Panc1 (cell line): ENCODE data around the gene APOL6. TPM values are rescaled to one million over a fixed set of nuclear protein-coding genes. Genes with fewer than 3 reads are reported as not detected.

Experiments
- ATAC-seq: fragments of 200-7000 bp; cut with Tn5 transposase; 2 replicates; pipeline ENCODE4 v1.9.1; 2020; ENCODE audit warnings: mild to moderate bottlenecking, moderate library complexity
- BruUV-seq: library from RNA; stranded (reverse); fragments of 400-500 nt; replicated peaks from 2 replicates; lab custom pipeline; 2021; lab: Mats Ljungman, UMichigan
- CTCF ChIA-PET: fragments of 300-600 bp; sonication (Branson Sonifier 250); formaldehyde crosslinking; loops from one replicate; lab custom pipeline; 2022; ENCODE audit warnings: antibody characterized with exemption; lab: Charles Lee
- POLR2A ChIA-PET: fragments of 300-600 bp; sonication (Branson Sonifier 250); formaldehyde crosslinking; loops from one replicate; lab custom pipeline; 2022; ENCODE audit warnings: antibody characterized with exemption; lab: Charles Lee
- DNase-seq: peaks from one replicate; pipeline ENCODE4 v3.0.0-alpha.2; 2010; ENCODE audit warnings: low read depth, low spot score
- H3K27ac ChIP-seq: 2 replicates; pipeline ENCODE4 v1.5.1; 2011; ENCODE audit warnings: mild to moderate bottlenecking, low read length, inconsistent platforms
- H3K27me3 ChIP-seq: fragments of 200-500 bp; sonication (Bioruptor generic); 2 replicates; pipeline ENCODE4 v1.6.0; 2014; ENCODE audit warnings: low read length, inconsistent platforms; ENCODE audit not compliant: control insufficient read depth, insufficient read depth
- H3K36me3 ChIP-seq: fragments of 200-500 bp; sonication (Bioruptor generic); 2 replicates; pipeline ENCODE4 v1.5.1; 2014; ENCODE audit warnings: inconsistent platforms, mild to moderate bottlenecking, low read length, moderate library complexity; ENCODE audit not compliant: control insufficient read depth, insufficient read depth
- H3K4me1 ChIP-seq: 2 replicates; pipeline ENCODE4 v1.5.1; 2011; ENCODE audit warnings: inconsistent platforms, mild to moderate bottlenecking, low read length, moderate library complexity; ENCODE audit not compliant: control insufficient read depth, insufficient read depth
- H3K4me3 ChIP-seq, 2 experiments: 2 replicates each; pipeline ENCODE4 v1.5.1; 2011 to 2012; ENCODE audit warnings: low read depth in 2 of 2, low read length in 2 of 2, mild to moderate bottlenecking in 2 of 2, inconsistent platforms in 1 of 2, moderate library complexity in 1 of 2
- H3K9me3 ChIP-seq: fragments of 200-500 bp; sonication (Bioruptor generic); 2 replicates; pipeline ENCODE4 v1.5.1; 2014; ENCODE audit warnings: low read depth, mild to moderate bottlenecking, inconsistent platforms, low read length, moderate library complexity; ENCODE audit not compliant: control insufficient read depth, insufficient read depth
- POLR2AphosphoS5 ChIP-seq: IDR thresholded peaks from 2 replicates; pipeline ENCODE4 v1.6.1; 2012; ENCODE audit warnings: mild to moderate bottlenecking, low read depth, low read length, moderate library complexity
- SIN3A ChIP-seq: IDR thresholded peaks from 2 replicates; pipeline ENCODE4 v1.6.1; 2012; ENCODE audit warnings: low read depth, mild to moderate bottlenecking, low read length, moderate library complexity, borderline replicate concordance; ENCODE audit not compliant: insufficient read depth
- TCF7L2 ChIP-seq: IDR thresholded peaks from 2 replicates; pipeline ENCODE4 v1.6.1; 2011; ENCODE audit warnings: mild to moderate bottlenecking, low read depth, low read length, inconsistent platforms
- in situ Hi-C: cut with HindIII; loops from 2 replicates; pipeline ENCODE4 v1.10.0; 2016; ENCODE audit warnings: low sequenced_read_pairs, low pct_unique_long_range_greater_than_20kb
- intact Hi-C: fragments of 100-400 bp; cut with micrococcal nuclease; formaldehyde crosslinking; loops from one replicate; pipeline ENCODE4 v1.10.0; 2022; ENCODE audit not compliant: unreplicated experiment
- total RNA-seq: library from RNA; stranded (reverse); gene quantifications from one replicate; pipeline ENCODE4 v1.2.1, GENCODE V29; 2021; ENCODE audit not compliant: unreplicated experiment
- TF ChIP-seq, protein P1 (sequence below): fragments of 450-650 bp; IDR thresholded peaks from 2 replicates; pipeline ENCODE4 v1.5.1; 2017; ENCODE audit warnings: mild to moderate bottlenecking
- TF ChIP-seq, protein P2 (sequence below), 2 experiments: IDR thresholded peaks; 2 replicates each; pipeline ENCODE4 v1.6.1; 2011 to 2012; ENCODE audit warnings: low read depth in 2 of 2, control low read depth in 1 of 2, low read length in 1 of 2, mild to moderate bottlenecking in 1 of 2, moderate library complexity in 1 of 2; ENCODE audit not compliant: insufficient read depth in 1 of 2

APOL6 gene
- total RNA-seq, 1 experiment from 2014 or later = 16.4 TPM

DNA sequence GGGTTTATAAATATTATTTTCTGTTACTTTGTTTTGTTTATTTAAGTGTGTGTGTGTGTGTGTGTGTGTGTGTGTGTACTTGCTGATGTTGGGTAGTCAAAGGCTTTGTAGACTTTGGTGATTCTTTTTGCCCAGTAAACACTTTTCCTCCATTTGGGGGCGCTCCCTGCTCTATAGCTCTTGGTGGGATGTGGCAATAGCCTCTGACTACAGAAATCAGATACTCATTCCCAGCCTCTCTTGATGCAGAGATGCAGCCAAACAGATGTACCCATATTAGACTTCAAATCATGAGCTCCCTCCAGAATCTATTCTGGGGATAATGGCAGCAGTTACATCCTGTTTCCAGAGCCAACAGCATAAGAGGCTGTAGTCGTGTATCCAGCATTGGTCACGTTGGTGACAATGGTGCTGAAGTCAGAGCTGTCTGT, 36.0 kb downstream of the APOL6 start:
- Histone ChIP-seq H3K4me1 (no peaks in the 10 kb centered on the region), H3K9me3 (no peaks in the 10 kb centered on the region), H3K4me3 (no peak overlapping the region), H3K27ac (no peak overlapping the region), H3K27me3 (no peaks in the 10 kb centered on the region), H3K36me3 (no peaks in the 10 kb centered on the region)
- CTCF ChIA-PET = interaction anchor here (0.7 kb wide), 2 partner anchors 151 to 253 kb away, joined by 4 to 5 read pairs; no protein-coding TSS in a partner anchor
- POLR2A ChIA-PET = no interaction called here
- intact Hi-C loops = no loop called here
- ATAC-seq = no peak
- TF ChIP-seq, protein P1, sequence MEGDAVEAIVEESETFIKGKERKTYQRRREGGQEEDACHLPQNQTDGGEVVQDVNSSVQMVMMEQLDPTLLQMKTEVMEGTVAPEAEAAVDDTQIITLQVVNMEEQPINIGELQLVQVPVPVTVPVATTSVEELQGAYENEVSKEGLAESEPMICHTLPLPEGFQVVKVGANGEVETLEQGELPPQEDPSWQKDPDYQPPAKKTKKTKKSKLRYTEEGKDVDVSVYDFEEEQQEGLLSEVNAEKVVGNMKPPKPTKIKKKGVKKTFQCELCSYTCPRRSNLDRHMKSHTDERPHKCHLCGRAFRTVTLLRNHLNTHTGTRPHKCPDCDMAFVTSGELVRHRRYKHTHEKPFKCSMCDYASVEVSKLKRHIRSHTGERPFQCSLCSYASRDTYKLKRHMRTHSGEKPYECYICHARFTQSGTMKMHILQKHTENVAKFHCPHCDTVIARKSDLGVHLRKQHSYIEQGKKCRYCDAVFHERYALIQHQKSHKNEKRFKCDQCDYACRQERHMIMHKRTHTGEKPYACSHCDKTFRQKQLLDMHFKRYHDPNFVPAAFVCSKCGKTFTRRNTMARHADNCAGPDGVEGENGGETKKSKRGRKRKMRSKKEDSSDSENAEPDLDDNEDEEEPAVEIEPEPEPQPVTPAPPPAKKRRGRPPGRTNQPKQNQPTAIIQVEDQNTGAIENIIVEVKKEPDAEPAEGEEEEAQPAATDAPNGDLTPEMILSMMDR = peak; percentile 27; the same call in 1 of the 2 replicates
- TF ChIP-seq SIN3A = no peak
- no peak for DNase-seq
- in situ Hi-C loops = no loop called here
- BruUV-seq = no TSS peak

GRCh38 chr22:35684732-35685131, 36.5 kb downstream of the APOL6 start:
- ChIA-PET POLR2A (no interaction called here), CTCF (interaction anchor here (0.7 kb wide), 2 partner anchors 151 to 252 kb away, joined by 4 to 5 read pairs; no protein-coding TSS in a partner anchor)
- in situ Hi-C loops (no loop called here), intact Hi-C loops (no loop called here)
- no peaks in the 10 kb centered on the region for H3K36me3 ChIP-seq
- H3K27ac ChIP-seq = no peak overlapping the region
- no peaks in the 10 kb centered on the region for H3K27me3 ChIP-seq
- BruUV-seq = no TSS peak
- H3K9me3 ChIP-seq = no peaks in the 10 kb centered on the region
- TF ChIP-seq, protein P2, sequence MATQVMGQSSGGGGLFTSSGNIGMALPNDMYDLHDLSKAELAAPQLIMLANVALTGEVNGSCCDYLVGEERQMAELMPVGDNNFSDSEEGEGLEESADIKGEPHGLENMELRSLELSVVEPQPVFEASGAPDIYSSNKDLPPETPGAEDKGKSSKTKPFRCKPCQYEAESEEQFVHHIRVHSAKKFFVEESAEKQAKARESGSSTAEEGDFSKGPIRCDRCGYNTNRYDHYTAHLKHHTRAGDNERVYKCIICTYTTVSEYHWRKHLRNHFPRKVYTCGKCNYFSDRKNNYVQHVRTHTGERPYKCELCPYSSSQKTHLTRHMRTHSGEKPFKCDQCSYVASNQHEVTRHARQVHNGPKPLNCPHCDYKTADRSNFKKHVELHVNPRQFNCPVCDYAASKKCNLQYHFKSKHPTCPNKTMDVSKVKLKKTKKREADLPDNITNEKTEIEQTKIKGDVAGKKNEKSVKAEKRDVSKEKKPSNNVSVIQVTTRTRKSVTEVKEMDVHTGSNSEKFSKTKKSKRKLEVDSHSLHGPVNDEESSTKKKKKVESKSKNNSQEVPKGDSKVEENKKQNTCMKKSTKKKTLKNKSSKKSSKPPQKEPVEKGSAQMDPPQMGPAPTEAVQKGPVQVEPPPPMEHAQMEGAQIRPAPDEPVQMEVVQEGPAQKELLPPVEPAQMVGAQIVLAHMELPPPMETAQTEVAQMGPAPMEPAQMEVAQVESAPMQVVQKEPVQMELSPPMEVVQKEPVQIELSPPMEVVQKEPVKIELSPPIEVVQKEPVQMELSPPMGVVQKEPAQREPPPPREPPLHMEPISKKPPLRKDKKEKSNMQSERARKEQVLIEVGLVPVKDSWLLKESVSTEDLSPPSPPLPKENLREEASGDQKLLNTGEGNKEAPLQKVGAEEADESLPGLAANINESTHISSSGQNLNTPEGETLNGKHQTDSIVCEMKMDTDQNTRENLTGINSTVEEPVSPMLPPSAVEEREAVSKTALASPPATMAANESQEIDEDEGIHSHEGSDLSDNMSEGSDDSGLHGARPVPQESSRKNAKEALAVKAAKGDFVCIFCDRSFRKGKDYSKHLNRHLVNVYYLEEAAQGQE (IDR thresholded peaks at IDR 0.05; ENCODE audit: insufficient read depth in 1 of 2, low read depth in 2 of 2, low read length in 1 of 2) = no peak
- TF ChIP-seq, protein P1 = no peak
- TF ChIP-seq TCF7L2 = no peak
- no peak for TF ChIP-seq POLR2AphosphoS5
- no peak for TF ChIP-seq SIN3A
- DNase-seq (no peak), ATAC-seq (no peak)
- H3K4me3 ChIP-seq = no peak overlapping the region
- H3K4me1 ChIP-seq = no peaks in the 10 kb centered on the region
